H1 (cell line): ENCODE measurements around the gene COPS7A. TPM values are rescaled to one million over a fixed set of nuclear protein-coding genes. Genes with fewer than 3 reads are reported as not detected.

Source experiments
- CTCF ChIA-PET: fragments of 300-600 bp; sonication (Branson Sonifier 250); formaldehyde crosslinking; loops from one replicate; lab custom pipeline; 2021; ENCODE audit not compliant: partially characterized antibody; lab: Charles Lee
- POLR2A ChIA-PET: fragments of 300-600 bp; sonication (Branson Sonifier 250); formaldehyde crosslinking; loops from one replicate; lab custom pipeline; 2021; ENCODE audit warnings: inconsistent platforms; ENCODE audit not compliant: partially characterized antibody; lab: Charles Lee
- DNase-seq, 2 experiments: peaks; one replicate each; pipeline versions ENCODE4 v3.0.0 to v3.0.0-alpha.2; 2010 to 2022; ENCODE audit warnings: low spot score in 2 of 2, low read depth in 1 of 2, mixed read lengths in 1 of 2
- FAIRE-seq: peaks from 2 replicates; lab custom pipeline; 2011; peaks lifted over from hg19 to GRCh38; lab: Jason Lieb, UNC
- H2AFZ ChIP-seq: 2 replicates; pipeline ENCODE4 v1.8.1; 2012; ENCODE audit warnings: low read length, inconsistent platforms
- H2AK5ac ChIP-seq: 2 replicates; pipeline ENCODE4 v1.6.1; 2013; ENCODE audit warnings: low read depth, low read length
- H2BK120ac ChIP-seq: replicated peaks from 2 replicates; pipeline ENCODE3; 2013; ENCODE audit warnings: low read depth, low read length, inconsistent platforms
- H2BK12ac ChIP-seq: 2 replicates; pipeline ENCODE4 v1.6.1; 2013; ENCODE audit warnings: low read depth, low read length
- H2BK15ac ChIP-seq: 2 replicates; pipeline ENCODE4 v1.6.1; 2013; ENCODE audit warnings: low read length
- H2BK20ac ChIP-seq: 2 replicates; pipeline ENCODE4 v1.6.1; 2013; ENCODE audit warnings: low read length
- H2BK5ac ChIP-seq: 2 replicates; pipeline ENCODE4 v1.6.1; 2013; ENCODE audit warnings: low read depth, low read length
- H3K14ac ChIP-seq: 2 replicates; pipeline ENCODE4 v1.6.1; 2013; ENCODE audit warnings: inconsistent platforms; ENCODE audit not compliant: insufficient read length
- H3K18ac ChIP-seq: 2 replicates; pipeline ENCODE4 v1.6.1; 2013; ENCODE audit warnings: low read length; ENCODE audit errors: extremely low read depth
- H3K23ac ChIP-seq: 2 replicates; pipeline ENCODE4 v1.6.1; 2013; ENCODE audit warnings: inconsistent platforms; ENCODE audit not compliant: insufficient read length
- H3K23me2 ChIP-seq: 2 replicates; pipeline ENCODE4 v1.6.1; 2013; ENCODE audit warnings: low read depth, low read length
- H3K27ac ChIP-seq: 2 replicates; pipeline ENCODE4 v1.6.1; 2011; ENCODE audit warnings: low read depth, low read length, inconsistent platforms
- H3K27me3 ChIP-seq, 4 experiments: replicated peaks in 1 of 4; 1 replicate in 1 of 4; 2 replicates in 3 of 4; pipeline versions ENCODE4 v1.6.1 to v1.8.1; 2011 to 2013; ENCODE audit warnings: low read length in 3 of 4, mild to moderate bottlenecking in 3 of 4, inconsistent platforms in 2 of 4, mixed read lengths in 2 of 4, moderate library complexity in 1 of 4; ENCODE audit not compliant: control insufficient read depth in 3 of 4, insufficient read depth in 3 of 4; ENCODE audit errors: extremely low read depth in 1 of 4
- H3K36me3 ChIP-seq, 4 experiments: 2 replicates each; pipeline versions ENCODE4 v1.6.1 to v1.8.1; 2011 to 2013; ENCODE audit warnings: mild to moderate bottlenecking in 4 of 4, low read length in 3 of 4, moderate library complexity in 2 of 4, control low read depth in 1 of 4, inconsistent platforms in 1 of 4; ENCODE audit not compliant: insufficient read depth in 4 of 4, control insufficient read depth in 2 of 4
- H3K4ac ChIP-seq: replicated peaks from 2 replicates; pipeline ENCODE3; 2013; ENCODE audit warnings: low read length, low read depth, mixed read lengths, inconsistent platforms; ENCODE audit not compliant: insufficient read length
- H3K4me1 ChIP-seq, 4 experiments: replicated peaks in 1 of 4; 1 replicate in 1 of 4; 2 replicates in 3 of 4; pipeline versions ENCODE4 v1.6.1 to v1.8.1; 2011 to 2013; ENCODE audit warnings: low read length in 3 of 4, inconsistent platforms in 2 of 4, mixed read lengths in 1 of 4; ENCODE audit not compliant: insufficient read depth in 4 of 4, control insufficient read depth in 3 of 4
- H3K4me2 ChIP-seq, 2 experiments: 2 replicates each; pipeline versions ENCODE4 v1.6.1 to v1.8.1; 2011 to 2013; ENCODE audit warnings: low read depth in 2 of 2, low read length in 2 of 2, control low read depth in 1 of 2, inconsistent platforms in 1 of 2, mild to moderate bottlenecking in 1 of 2; ENCODE audit not compliant: insufficient read depth in 1 of 2
- H3K4me3 ChIP-seq, 4 experiments: fragments of 200-600, 300-600 bp in 1 of 4; sonication (generic), shearing (Covaris generic), sonication (Bioruptor Twin) in 1 of 4; 2 replicates each; pipeline versions ENCODE4 v1.5.1 to v1.8.1; 2011 to 2016; ENCODE audit warnings: low read length in 4 of 4, low read depth in 3 of 4, control low read depth in 2 of 4, inconsistent platforms in 2 of 4, mild to moderate bottlenecking in 2 of 4, mixed read lengths in 1 of 4, moderate library complexity in 1 of 4; ENCODE audit not compliant: insufficient read depth in 2 of 4; ENCODE audit errors: extremely low read depth in 1 of 4
- H3K56ac ChIP-seq: replicated peaks from 2 replicates; pipeline ENCODE3; 2013; ENCODE audit warnings: low read depth, mild to moderate bottlenecking, mixed read lengths, low read length, inconsistent platforms; ENCODE audit not compliant: insufficient read length
- H3K79me1 ChIP-seq: 2 replicates; pipeline ENCODE4 v1.6.1; 2013; ENCODE audit warnings: low read depth, low read length, control low read depth
- H3K79me2 ChIP-seq, 2 experiments: 2 replicates each; pipeline versions ENCODE4 v1.6.1 to v1.8.1; 2012 to 2013; ENCODE audit warnings: low read length in 2 of 2, mild to moderate bottlenecking in 2 of 2, inconsistent platforms in 1 of 2; ENCODE audit not compliant: insufficient read depth in 2 of 2, control insufficient read depth in 1 of 2
- H3K9ac ChIP-seq, 4 experiments: replicated peaks in 1 of 4; 1 replicate in 1 of 4; 2 replicates in 3 of 4; pipeline versions ENCODE4 v1.6.1 to v1.8.1; 2011 to 2013; ENCODE audit warnings: low read depth in 3 of 4, low read length in 3 of 4, control low read depth in 2 of 4, mild to moderate bottlenecking in 2 of 4, moderate library complexity in 2 of 4, inconsistent platforms in 1 of 4; ENCODE audit errors: extremely low read depth in 1 of 4
- H3K9me3 ChIP-seq, 2 experiments: 2 replicates each; pipeline versions ENCODE4 v1.6.1 to v1.8.1; 2012 to 2013; ENCODE audit warnings: mild to moderate bottlenecking in 2 of 2, moderate library complexity in 2 of 2, control low read depth in 1 of 2, inconsistent platforms in 1 of 2, low read depth in 1 of 2, low read length in 1 of 2, mixed read lengths in 1 of 2; ENCODE audit not compliant: insufficient read depth in 2 of 2
- H4K20me1 ChIP-seq, 2 experiments: replicated peaks in 1 of 2; 2 replicates each; pipeline versions ENCODE3 to v1.8.1; 2011 to 2013; ENCODE audit warnings: inconsistent platforms in 2 of 2, low read length in 2 of 2, mild to moderate bottlenecking in 1 of 2; ENCODE audit not compliant: insufficient read depth in 2 of 2, control insufficient read depth in 1 of 2
- H4K5ac ChIP-seq: 2 replicates; pipeline ENCODE4 v1.6.1; 2013; ENCODE audit warnings: low read length, low read depth, mixed read lengths, inconsistent platforms; ENCODE audit not compliant: insufficient read length
- H4K8ac ChIP-seq: 2 replicates; pipeline ENCODE4 v1.8.0; 2013; ENCODE audit warnings: mild to moderate bottlenecking, moderate library complexity, low read length, inconsistent platforms; ENCODE audit not compliant: insufficient read depth; ENCODE audit errors: extremely low read depth
- H4K91ac ChIP-seq: replicated peaks from 2 replicates; pipeline ENCODE3; 2013; ENCODE audit warnings: low read length, mixed read lengths, inconsistent platforms; ENCODE audit not compliant: insufficient read length
- E2F6 ChIP-seq: IDR thresholded peaks from 2 replicates; pipeline ENCODE4 v1.6.1; 2012; ENCODE audit warnings: inconsistent platforms
- MAX ChIP-seq: IDR thresholded peaks from 2 replicates; pipeline ENCODE4 v1.6.1; 2012; ENCODE audit warnings: inconsistent platforms
- PHF8 ChIP-seq: fragments of 200-600 bp; sonication (generic); conservative IDR thresholded peaks from 2 replicates; pipeline ENCODE4 v1.7.1; 2012; ENCODE audit warnings: low read depth, mild to moderate bottlenecking, inconsistent platforms, low read length, moderate library complexity
- RBBP5 ChIP-seq: IDR thresholded peaks from 2 replicates; pipeline ENCODE4 v1.7.1; 2012; ENCODE audit warnings: low read depth, mild to moderate bottlenecking, inconsistent platforms, low read length, moderate library complexity, borderline replicate concordance
- SIN3A ChIP-seq, 2 experiments: IDR thresholded peaks in 1 of 2; conservative IDR thresholded peaks in 1 of 2; 2 replicates each; pipeline ENCODE4 v1.6.1; 2011 to 2012; ENCODE audit warnings: low read length in 2 of 2, improper control_type of control experiment in 1 of 2, low read depth in 1 of 2, mild to moderate bottlenecking in 1 of 2
- SP1 ChIP-seq: IDR thresholded peaks from 2 replicates; pipeline ENCODE4 v1.6.1; 2011; ENCODE audit warnings: low read depth, low read length
- SUZ12 ChIP-seq: fragments of 200-600 bp; sonication (generic); IDR thresholded peaks from 2 replicates; pipeline ENCODE4 v1.6.1; 2012; ENCODE audit warnings: mild to moderate bottlenecking, inconsistent platforms, low read length, moderate library complexity, mixed read lengths
- YY1 ChIP-seq: IDR thresholded peaks from 2 replicates; pipeline ENCODE4 v1.6.1; 2011; ENCODE audit warnings: low read depth, mild to moderate bottlenecking, low read length
- WGBS, 2 experiments: shearing (Covaris generic) in 1 of 2; methylation state at CpG; one replicate each; pipeline versions ENCODE4 v1.1.6 to v1.1.7; 2013 to 2015; ENCODE audit warnings: low lambda C conversion rate in 2 of 2, mixed read lengths in 2 of 2, inconsistent platforms in 1 of 2, low coverage in 1 of 2, missing lambda C conversion rate in 1 of 2; ENCODE audit not compliant: insufficient replicate concordance in 2 of 2, insufficient coverage in 1 of 2, insufficient read length in 1 of 2; ENCODE audit errors: extremely low coverage in 1 of 2, missing lambda C conversion rate in 1 of 2; 5-methylcytosine and 5-hydroxymethylcytosine counted together
- polyA plus RNA-seq, 7 experiments: library from polyadenylated mRNA; depleted of rRNA in 3 of 7; stranded (reverse) in 5 of 7; unstranded in 2 of 7; fragments of >200 nt in 5 of 7; fragments of 200-250 nt in 2 of 7; gene quantifications; 1 replicate in 5 of 7; 2 replicates in 1 of 7; 4 replicates in 1 of 7; pipeline versions ENCODE4 v1.2.1 to v1.2.3, GENCODE V29; 2011 to 2013; ENCODE audit warnings: missing spikeins in 2 of 7, mixed read lengths in 2 of 7
- total RNA-seq: library from RNA; stranded (reverse); fragmentation: NEBNext Ultra II Directional; extraction: Animal tissue kit (Norgen Biotek cat#: 25700); gene quantifications from 2 replicates; pipeline ENCODE4 v1.2.1, GENCODE V29; 2021

The COPS7A gene
- total and polyA plus RNA-seq, 2 of the 8 experiments (the other 6 are each of a cell fraction or from before 2014, with no cell fraction given): 44.5 to 95.9 TPM

GRCh38 chr12:6763380-6763779, 39.5 kb downstream of the COPS7A start:
- Histone ChIP-seq H2BK5ac (peak overlapping the region; percentile 94; the same call in 1 of the 2 replicates), H3K18ac (peak overlapping the region; percentile 66), H3K4me3 (peak overlapping the region in 1 of 4 experiments; percentile 47; a peak in 1 of 8 replicates), H4K5ac (peak overlapping the region; percentile 27), H2BK12ac (0 out of 2 replicates have a peak overlapping the region, but pooled peaks have one; percentile 55), H3K23me2 (peaks cover 11% of the 10 kb centered on the region), H2BK120ac (peak overlapping the region; percentile 76), H3K56ac (peak overlapping the region; percentile 55), H3K79me1 (0 out of 2 replicates have a peak, but pooled peaks cover 2% of the 10 kb centered on the region), H3K27ac (peak overlapping the region; percentile 77), H2BK15ac (peak overlapping the region; percentile 93; the same call in 1 of the 2 replicates), H4K91ac (peak overlapping the region; percentile 77), H4K20me1 (peaks cover 2 to 9% of the 10 kb centered on the region in 2 experiments), H3K9ac (peak overlapping the region in 3 of 4 experiments; percentile 6 to 38 (median 30); a peak in 3 of 7 replicates), H3K4me1 (peaks cover 6 to 14% (median 12%) of the 10 kb centered on the region in 4 experiments), H3K4ac (peak overlapping the region; percentile 17), H3K79me2 (peaks cover 4 to 14% of the 10 kb centered on the region in 2 experiments; a peak in 2 of 4 replicates), H3K9me3 (no peaks in the 10 kb centered on the region), H3K14ac (no peak overlapping the region), H2BK20ac (peak overlapping the region; percentile 40), H2AK5ac (0 out of 2 replicates have a peak overlapping the region, but pooled peaks have one; percentile 45), H2AFZ (no peak overlapping the region), H3K36me3 (no peaks in the 10 kb centered on the region), H4K8ac (no peak overlapping the region), H3K27me3 (no peaks in the 10 kb centered on the region), H3K23ac (no peak overlapping the region), H3K4me2 (peak overlapping the region; percentile 48 to 89)
- ChIA-PET POLR2A (interaction anchor here (0.7 to 3.1 kb wide), 14 partner anchors 9 to 150 kb away, joined by 3 to 33 read pairs (median 4); partner anchors contain the start of genes CDCA3, GPR162, LAG3 and MLF2), CTCF (interaction anchor here (0.7 to 16.3 kb wide), 5 partner anchors 10 to 149 kb away, joined by 3 to 427 read pairs (median 11); partner anchors contain the start of genes LAG3, MLF2, PTMS and ZNF384)
- WGBS, 2 experiments: 80% methylated on average over 4 of the region's 4 CpGs; no CpG with 5 or more reads in 1 of the 2 experiments
- no peak for FAIRE-seq
- TF ChIP-seq PHF8 (no peak), E2F6 (peak; percentile 88), MAX (0 out of 2 replicates have a peak, but pooled peaks have one; percentile 57), YY1 (no peak), SIN3A (conservative IDR thresholded peaks at IDR 0.05 in 1 of 2, IDR thresholded peaks at IDR 0.05 in 1 of 2; ENCODE audit: low read depth in 1 of 2, low read length in 2 of 2) (no peak), SP1 (no peak), RBBP5 (no peak), SUZ12 (no peak)
- DNase-seq: no peak
